Muscle layer of duodenum (tissue), 2 donors: ENCODE results near the gene TMEM169.

Experiments
- H3K27ac ChIP-seq: one replicate; pipeline ENCODE4 v1.7.0; 2013; ENCODE audit warnings: mild to moderate bottlenecking, low read length
- H3K27me3 ChIP-seq: one replicate; pipeline ENCODE4 v1.7.0; 2013; ENCODE audit warnings: low read depth, mild to moderate bottlenecking, control low read depth, low read length
- H3K36me3 ChIP-seq, 2 donors: one replicate each; pipeline ENCODE4 v1.7.0; 2013; ENCODE audit warnings: low read length in 2 of 2, control low read depth in 1 of 2, mild to moderate bottlenecking in 1 of 2; ENCODE audit not compliant: insufficient read depth in 2 of 2, control insufficient read depth in 1 of 2
- H3K4me1 ChIP-seq, 2 donors: one replicate each; pipeline ENCODE4 v1.7.0; 2013; ENCODE audit warnings: low read length in 2 of 2, mild to moderate bottlenecking in 2 of 2, control low read depth in 1 of 2, moderate library complexity in 1 of 2; ENCODE audit not compliant: insufficient read depth in 2 of 2, control insufficient read depth in 1 of 2
- H3K4me3 ChIP-seq, 2 donors: one replicate each; pipeline ENCODE4 v1.7.0; 2013; ENCODE audit warnings: low read length in 2 of 2, low read depth in 1 of 2, mild to moderate bottlenecking in 1 of 2
- H3K9me3 ChIP-seq, 2 donors: one replicate each; pipeline ENCODE4 v1.7.0; 2013; ENCODE audit warnings: low read length in 2 of 2, control low read depth in 1 of 2, mild to moderate bottlenecking in 1 of 2; ENCODE audit not compliant: control insufficient read depth in 1 of 2
- donor health status: healthy.

The TMEM169 gene

GRCh38 chr2:216084547-216084946 lies 2.8 kb downstream of the TMEM169 start:
- Histone ChIP-seq H3K4me1 (peaks cover 0 to 17% of the 10 kb centered on the region in 2 donors), H3K4me3 (no peak overlapping the region), H3K36me3 (no peaks in the 10 kb centered on the region), H3K9me3 (no peaks in the 10 kb centered on the region), H3K27me3 (no peaks in the 10 kb centered on the region), H3K27ac (no peak overlapping the region)

- Histone ChIP-seq H3K9me3 (no peaks in the 10 kb centered on the region), H3K4me1 (peaks cover 0 to 8% of the 10 kb centered on the region in 2 donors), H3K36me3 (no peaks in the 10 kb centered on the region), H3K27ac (no peak overlapping the region), H3K4me3 (no peak overlapping the region), H3K27me3 (no peaks in the 10 kb centered on the region)
Measured at GRCh38 chr2:216086207-216086893, 4.6 kb downstream of the TMEM169 start.

GRCh38 chr2:216090369-216090786 lies 8.7 kb downstream of the TMEM169 start:
- Histone ChIP-seq H3K9me3 (no peaks in the 10 kb centered on the region), H3K27me3 (no peaks in the 10 kb centered on the region), H3K27ac (no peak overlapping the region), H3K4me3 (no peak overlapping the region), H3K4me1 (no peaks in the 10 kb centered on the region), H3K36me3 (no peaks in the 10 kb centered on the region)

GRCh38 chr2:216092646-216093045 lies 10.9 kb downstream of the TMEM169 start:
- no peaks in the 10 kb centered on the region for H3K27me3 ChIP-seq
- no peaks in the 10 kb centered on the region for H3K9me3 ChIP-seq
- no peaks in the 10 kb centered on the region for H3K36me3 ChIP-seq
- H3K4me1 ChIP-seq, result no peaks in the 10 kb centered on the region
- no peak overlapping the region for H3K4me3 ChIP-seq
- H3K27ac ChIP-seq, result no peak overlapping the region

- Histone ChIP-seq H3K4me1 (no peaks in the 10 kb centered on the region), H3K27ac (no peak overlapping the region), H3K4me3 (no peak overlapping the region), H3K9me3 (no peaks in the 10 kb centered on the region), H3K36me3 (peaks cover 0 to under 1% of the 10 kb centered on the region in 2 donors), H3K27me3 (no peaks in the 10 kb centered on the region)
Measured at GRCh38 chr2:216094701-216095100, 13.0 kb downstream of the TMEM169 start.

- H3K27ac ChIP-seq, result no peak overlapping the region
- H3K36me3 ChIP-seq, result peaks cover 0 to 7% of the 10 kb centered on the region in 2 donors
- H3K4me1 ChIP-seq, result no peaks in the 10 kb centered on the region
- H3K27me3 ChIP-seq, result no peaks in the 10 kb centered on the region
- no peak overlapping the region for H3K4me3 ChIP-seq
- H3K9me3 ChIP-seq, result no peaks in the 10 kb centered on the region
Measured at GRCh38 chr2:216098421-216099334, 17.0 kb downstream of the TMEM169 start.

- Histone ChIP-seq H3K4me3 (no peak overlapping the region), H3K4me1 (no peaks in the 10 kb centered on the region), H3K36me3 (peaks cover 0 to 7% of the 10 kb centered on the region in 2 donors), H3K27ac (no peak overlapping the region), H3K27me3 (no peaks in the 10 kb centered on the region), H3K9me3 (no peaks in the 10 kb centered on the region)
Measured at GRCh38 chr2:216101109-216101508, 19.4 kb downstream of the TMEM169 start.

- Histone ChIP-seq H3K27me3 (no peaks in the 10 kb centered on the region), H3K27ac (no peak overlapping the region), H3K9me3 (no peaks in the 10 kb centered on the region), H3K4me1 (peaks cover 0 to under 1% of the 10 kb centered on the region in 2 donors), H3K4me3 (no peak overlapping the region), H3K36me3 (peaks cover 0 to 7% of the 10 kb centered on the region in 2 donors)
Measured at GRCh38 chr2:216103213-216103612, 21.5 kb downstream of the TMEM169 start.

GRCh38 chr2:216104691-216105090 lies 23.0 kb downstream of the TMEM169 start:
- H3K4me3 ChIP-seq, result no peak overlapping the region
- peaks cover 0 to 5% of the 10 kb centered on the region in 2 donors for H3K4me1 ChIP-seq
- no peak overlapping the region for H3K27ac ChIP-seq
- no peaks in the 10 kb centered on the region for H3K9me3 ChIP-seq
- H3K27me3 ChIP-seq, result no peaks in the 10 kb centered on the region
- peaks cover 0 to 6% of the 10 kb centered on the region in 2 donors for H3K36me3 ChIP-seq

- H3K27ac ChIP-seq, result no peak overlapping the region
Measured at GRCh38 chr2:216107320-216107719, 25.6 kb downstream of the TMEM169 start.

GRCh38 chr2:216107760-216108159 lies 26.0 kb downstream of the TMEM169 start:
- H3K9me3 ChIP-seq, result no peaks in the 10 kb centered on the region
- H3K27me3 ChIP-seq, result no peaks in the 10 kb centered on the region
- H3K36me3 ChIP-seq, result peaks cover 6 to 14% of the 10 kb centered on the region in 2 donors
- peaks cover 11 to 28% of the 10 kb centered on the region in 2 donors for H3K4me1 ChIP-seq
- H3K27ac ChIP-seq, result no peak overlapping the region
- no peak overlapping the region for H3K4me3 ChIP-seq

More at GRCh38 chr2:216107320-216107719, 25.6 kb downstream of the TMEM169 start:
- Histone ChIP-seq H3K27me3 (no peaks in the 10 kb centered on the region), H3K9me3 (no peaks in the 10 kb centered on the region), H3K4me1 (peaks cover 11 to 27% of the 10 kb centered on the region in 2 donors), H3K4me3 (no peak overlapping the region), H3K36me3 (peaks cover 3 to 10% of the 10 kb centered on the region in 2 donors)
